ENCODE measurements around the gene BICDL2.
"Not testable (repeated sequence)": the region's sequence is repeated elsewhere in the genome, so short reads cannot be mapped to it uniquely, and the experiment has no call there.

The BICDL2 gene

GRCh38 chr16:3058139-3059030, 21.6 kb upstream of the BICDL2 start:
- POLR2A ChIA-PET = interaction anchor here (0.9 to 2.6 kb wide), 14 partner anchors 9 to 85 kb away, joined by 3 to 12 read pairs (median 6); partner anchors contain the start of genes TNFRSF12A, ZNF205 and ZNF213
- CTCF ChIA-PET = interaction anchor here (0.5 to 2.1 kb wide), 17 partner anchors 10 to 134 kb away, joined by 3 to 14 read pairs (median 5); partner anchors contain the start of genes CLDN6, ZNF205, ZNF213 and ZSCAN10
- DNase-seq (ENCODE audit: extremely low spot score) = peak; percentile 58
- TF ChIP-seq ELF4 (IDR thresholded peaks at IDR 0.05) = no peak
- TF ChIP-seq TARDBP (IDR thresholded peaks at IDR 0.05) = no peak
- TF ChIP-seq FOXK2 (IDR thresholded peaks at IDR 0.05) = no peak
- no peak for TF ChIP-seq SUZ12 (IDR thresholded peaks at IDR 0.05)
- no peak for TF ChIP-seq L3MBTL2 (conservative IDR thresholded peaks at IDR 0.05)
- TF ChIP-seq FOXM1 (IDR thresholded peaks at IDR 0.05; ENCODE audit: borderline replicate concordance) = no peak
- no peak for TF ChIP-seq FOXA1 (IDR thresholded peaks at IDR 0.05)
- TF ChIP-seq BHLHE40 (IDR thresholded peaks at IDR 0.05; ENCODE audit: borderline replicate concordance) = no peak
- no peak for TF ChIP-seq NFRKB (IDR thresholded peaks at IDR 0.05)
- TF ChIP-seq SP1 (IDR thresholded peaks at IDR 0.05) = no peak
- no peak for TF ChIP-seq HDGF (IDR thresholded peaks at IDR 0.05; ENCODE audit: borderline replicate concordance)
- no peak for TF ChIP-seq ARNT (IDR thresholded peaks at IDR 0.05)
- TF ChIP-seq PKNOX1 (IDR thresholded peaks at IDR 0.05) = no peak
- TF ChIP-seq CTBP1 (IDR thresholded peaks at IDR 0.05; ENCODE audit: borderline replicate concordance) = no peak
- TF ChIP-seq ZNF384 (IDR thresholded peaks at IDR 0.05) = no peak

- ChIA-PET CTCF (interaction anchor here (1.3 to 2.1 kb wide), 2 partner anchors 26 to 39 kb away, joined by 7 to 14 read pairs; partner anchors contain the start of gene CLDN6), POLR2A (interaction anchor here (1.0 to 2.6 kb wide), 5 partner anchors 8 to 77 kb away, joined by 3 to 8 read pairs (median 6); partner anchors contain the start of gene ZNF213)
- DNase-seq (ENCODE audit: extremely low spot score) = no peak
- TF ChIP-seq ARNT (IDR thresholded peaks at IDR 0.05) (no peak), TARDBP (IDR thresholded peaks at IDR 0.05) (no peak), ZNF384 (IDR thresholded peaks at IDR 0.05) (no peak), PKNOX1 (IDR thresholded peaks at IDR 0.05) (no peak), HDGF (IDR thresholded peaks at IDR 0.05; ENCODE audit: borderline replicate concordance) (no peak), FOXK2 (IDR thresholded peaks at IDR 0.05) (no peak), ELF4 (IDR thresholded peaks at IDR 0.05) (no peak), SP1 (IDR thresholded peaks at IDR 0.05) (no peak), CTBP1 (IDR thresholded peaks at IDR 0.05; ENCODE audit: borderline replicate concordance) (no peak), FOXM1 (IDR thresholded peaks at IDR 0.05; ENCODE audit: borderline replicate concordance) (no peak), L3MBTL2 (conservative IDR thresholded peaks at IDR 0.05) (no peak), BHLHE40 (IDR thresholded peaks at IDR 0.05; ENCODE audit: borderline replicate concordance) (no peak), LEF1 (IDR thresholded peaks at IDR 0.05; ENCODE audit: borderline replicate concordance) (no peak), SUZ12 (IDR thresholded peaks at IDR 0.05) (no peak), NFRKB (IDR thresholded peaks at IDR 0.05) (no peak)
Observed at GRCh38 chr16:3057181-3058138, 20.7 kb upstream of the BICDL2 start.

- DNase-seq (ENCODE audit: extremely low spot score) = no peak
- POLR2A ChIA-PET = interaction anchor here (0.6 to 1.8 kb wide), 2 partner anchors 73 to 115 kb away, joined by 3 to 4 read pairs; no protein-coding TSS in a partner anchor
- CTCF ChIA-PET = interaction anchor here (0.6 kb wide), 1 partner anchor 39 kb away, joined by 4 read pairs; no protein-coding TSS in a partner anchor
- TF ChIP-seq BHLHE40 (IDR thresholded peaks at IDR 0.05; ENCODE audit: borderline replicate concordance) (no peak), SP1 (IDR thresholded peaks at IDR 0.05) (no peak), HDGF (IDR thresholded peaks at IDR 0.05; ENCODE audit: borderline replicate concordance) (no peak), L3MBTL2 (conservative IDR thresholded peaks at IDR 0.05) (no peak), ELF4 (IDR thresholded peaks at IDR 0.05) (no peak), ZNF384 (IDR thresholded peaks at IDR 0.05) (no peak), PKNOX1 (IDR thresholded peaks at IDR 0.05) (no peak), FOXM1 (IDR thresholded peaks at IDR 0.05; ENCODE audit: borderline replicate concordance) (no peak), CTBP1 (IDR thresholded peaks at IDR 0.05; ENCODE audit: borderline replicate concordance) (no peak), ARNT (IDR thresholded peaks at IDR 0.05) (no peak)
Observed at GRCh38 chr16:3056336-3057180, 19.8 kb upstream of the BICDL2 start.

GRCh38 chr16:3055734-3056115, 19.0 kb upstream of the BICDL2 start:
- DNase-seq (ENCODE audit: extremely low spot score) = not testable (repeated sequence)
- POLR2A ChIA-PET = interaction anchor here (0.6 to 1.8 kb wide), 2 partner anchors 74 to 116 kb away, joined by 3 to 4 read pairs; no protein-coding TSS in a partner anchor
- CTCF ChIA-PET = interaction anchor here (0.6 kb wide), 1 partner anchor 40 kb away, joined by 4 read pairs; no protein-coding TSS in a partner anchor
